Pons (tissue), 1 donor: ENCODE data around the gene SLFN5.
"Not testable (repeated sequence)": the region's sequence is repeated elsewhere in the genome, so short reads cannot be mapped to it uniquely, and the experiment has no call there.

Experiments used
- DNase-seq: peaks from one replicate; pipeline ENCODE4 v3.0.0-alpha.2; 2016; ENCODE audit warnings: low spot score

Gene SLFN5

GRCh38 chr17:35242158-35242804 lies 591 bp upstream of the SLFN5 start:
- DNase-seq, result peak; percentile 21

- DNase-seq, result peak; percentile 64
Measured at GRCh38 chr17:35243561-35244340, 879 bp downstream of the SLFN5 start.

- DNase-seq, result peak; percentile 29
Measured at GRCh38 chr17:35244341-35245195, 1.7 kb downstream of the SLFN5 start.

GRCh38 chr17:35245196-35245486 lies 2.3 kb downstream of the SLFN5 start:
- peak; percentile 54 for DNase-seq

GRCh38 chr17:35252651-35253050 lies 9.8 kb downstream of the SLFN5 start:
- peak; percentile 37 for DNase-seq

- DNase-seq, result peak; percentile 68
Measured at GRCh38 chr17:35254107-35254773, 11.4 kb downstream of the SLFN5 start.

- DNase-seq, result no peak
Measured at GRCh38 chr17:35255316-35255715, 12.4 kb downstream of the SLFN5 start.

GRCh38 chr17:35256629-35257028 lies 13.8 kb downstream of the SLFN5 start:
- DNase-seq, result no peak

GRCh38 chr17:35257208-35257659 lies 14.4 kb downstream of the SLFN5 start:
- DNase-seq, result no peak

- no peak for DNase-seq
Measured at GRCh38 chr17:35259001-35259400, 16.1 kb downstream of the SLFN5 start.

GRCh38 chr17:35265071-35265470 lies 22.2 kb downstream of the SLFN5 start:
- no peak for DNase-seq

- DNase-seq, result no peak
Measured at GRCh38 chr17:35265566-35266141, 22.8 kb downstream of the SLFN5 start.

- not testable (repeated sequence) for DNase-seq
Measured at GRCh38 chr17:35274167-35275066, 31.5 kb downstream of the SLFN5 start.

GRCh38 chr17:35278454-35278853 lies 35.6 kb downstream of the SLFN5 start:
- DNase-seq, result not testable (repeated sequence)

GRCh38 chr17:35278876-35279275 lies 36.0 kb downstream of the SLFN5 start:
- not testable (repeated sequence) for DNase-seq

- DNase-seq, result no peak
Measured at GRCh38 chr17:35283767-35284166, 40.9 kb downstream of the SLFN5 start.

GRCh38 chr17:35284955-35285354 lies 42.1 kb downstream of the SLFN5 start:
- no peak for DNase-seq

- no peak for DNase-seq
Measured at GRCh38 chr17:35286120-35286781, 43.4 kb downstream of the SLFN5 start.

GRCh38 chr17:35287286-35287811 lies 44.5 kb downstream of the SLFN5 start:
- no peak for DNase-seq

- no peak for DNase-seq
Measured at GRCh38 chr17:35289222-35289621, 46.4 kb downstream of the SLFN5 start.
